MG63 (cell line): ENCODE measurements around the gene USP24. TPM values are rescaled to one million over a fixed set of nuclear protein-coding genes. Genes with fewer than 3 reads are reported as not detected.
"Not testable (repeated sequence)": the region's sequence is repeated elsewhere in the genome, so short reads cannot be mapped to it uniquely, and the experiment has no call there.

ENCODE experiments used
- DNase-seq: peaks from one replicate; pipeline ENCODE4 v3.0.0-alpha.2; 2020
- H3K27me3 ChIP-seq: fragments of 250-450 bp; sonication (Bioruptor Pico); 2 replicates; pipeline ENCODE4 v1.5.1; 2020; ENCODE audit warnings: mild to moderate bottlenecking, moderate library complexity
- H3K36me3 ChIP-seq: fragments of 250-450 bp; sonication (Bioruptor Pico); 2 replicates; pipeline ENCODE4 v1.5.1; 2020; ENCODE audit warnings: mild to moderate bottlenecking, moderate library complexity
- H3K4me3 ChIP-seq: fragments of 250-450 bp; sonication (Bioruptor Pico); 2 replicates; pipeline ENCODE4 v1.5.1; 2020; ENCODE audit warnings: mild to moderate bottlenecking, moderate library complexity
- H3K9me3 ChIP-seq: fragments of 250-450 bp; sonication (Bioruptor Pico); 2 replicates; pipeline ENCODE4 v1.5.1; 2020; ENCODE audit warnings: mild to moderate bottlenecking, moderate library complexity
- total RNA-seq: library from RNA; depleted of rRNA; stranded (reverse); fragments of >200 nt; shearing (Covaris generic); gene quantifications from 2 replicates; pipeline ENCODE4 v1.2.3, GENCODE V29; 2014; ENCODE audit warnings: low replicate concordance; rRNA removed

Gene USP24
- total RNA-seq, 1 experiment from 2014 or later = 9.9 TPM

DNA sequence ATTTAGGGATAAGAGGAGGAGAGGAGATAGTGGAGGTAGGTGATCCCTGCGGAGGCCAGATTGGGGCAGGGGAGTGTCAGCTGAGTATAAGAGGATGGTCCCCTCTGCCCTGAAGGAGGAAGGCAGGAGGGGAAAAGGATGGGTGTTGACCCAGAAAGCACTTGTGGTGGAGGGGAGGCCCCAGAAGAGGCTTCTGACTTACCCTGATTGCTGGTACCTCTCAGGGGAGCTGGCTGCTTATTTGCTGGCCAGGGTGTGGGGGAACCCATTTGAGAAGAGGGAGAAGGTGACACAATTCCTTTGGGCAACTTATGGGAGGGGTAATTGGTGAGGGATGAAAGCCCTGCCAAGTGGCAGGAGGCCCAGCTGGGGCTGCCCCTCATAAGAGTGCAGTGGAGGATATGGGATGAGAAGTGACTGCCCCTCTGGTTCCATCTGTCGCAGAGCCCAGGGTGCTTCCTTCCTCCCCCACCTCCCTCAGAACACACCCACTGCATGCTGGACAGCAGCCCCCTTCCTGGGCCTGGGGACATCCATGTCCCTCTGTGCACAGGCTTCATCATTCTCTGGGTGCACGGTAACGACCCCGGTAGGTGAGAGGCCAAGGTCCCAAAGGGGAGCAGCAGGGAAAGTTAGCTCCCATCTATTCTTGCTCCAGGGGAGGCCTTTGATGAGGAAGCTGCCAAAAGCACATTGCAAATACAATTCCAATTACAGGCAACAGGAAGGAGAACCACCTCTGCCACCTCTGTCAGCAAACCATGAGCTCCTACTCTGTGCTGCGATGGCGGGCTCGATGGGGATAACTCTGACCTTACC is 177.2 kb downstream of the USP24 start:
- DNase-seq = no peak
- no peak overlapping the region for H3K4me3 ChIP-seq
- H3K36me3 ChIP-seq = no peaks in the 10 kb centered on the region
- no peaks in the 10 kb centered on the region for H3K27me3 ChIP-seq
- H3K9me3 ChIP-seq = no peaks in the 10 kb centered on the region

- no peaks in the 10 kb centered on the region for H3K9me3 ChIP-seq
- H3K36me3 ChIP-seq = no peaks in the 10 kb centered on the region
- DNase-seq = no peak
- no peak overlapping the region for H3K4me3 ChIP-seq
- no peaks in the 10 kb centered on the region for H3K27me3 ChIP-seq
Measured at GRCh38 chr1:55035904-55036303, 179.3 kb downstream of the USP24 start.

DNA sequence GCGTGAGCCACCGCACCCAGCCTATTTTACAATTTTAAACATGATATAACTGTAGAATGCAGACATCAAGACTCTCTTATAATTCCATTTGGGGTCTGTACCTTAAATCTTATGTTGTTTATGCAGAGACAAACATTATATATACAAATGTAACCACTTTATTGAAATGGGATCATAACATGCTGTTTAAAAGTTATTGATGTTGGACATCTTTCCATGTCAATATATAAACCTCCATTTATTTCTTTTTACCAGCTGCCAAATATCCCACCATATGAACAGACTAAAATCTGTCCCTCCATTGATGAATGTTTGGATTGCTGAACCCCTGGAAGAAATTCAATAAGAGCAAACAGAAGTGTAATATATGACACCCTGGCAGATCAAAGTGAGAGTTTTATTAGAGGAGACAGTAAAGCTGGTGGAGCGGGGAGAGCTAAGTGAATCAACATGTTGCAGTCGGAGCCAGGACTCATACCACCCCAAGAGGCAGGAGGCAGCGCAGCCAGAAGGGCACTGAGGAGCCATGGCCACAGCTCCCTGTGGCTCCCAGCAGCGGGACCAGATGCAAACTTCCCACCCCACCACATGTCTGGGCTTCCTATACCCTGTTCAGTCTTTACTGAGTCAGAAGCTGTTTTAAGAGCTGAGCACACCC is 180.6 kb downstream of the USP24 start:
- no peak for DNase-seq
- H3K4me3 ChIP-seq = no peak overlapping the region
- no peaks in the 10 kb centered on the region for H3K36me3 ChIP-seq
- H3K27me3 ChIP-seq = no peaks in the 10 kb centered on the region
- H3K9me3 ChIP-seq = no peaks in the 10 kb centered on the region

GRCh38 chr1:55033265-55033614 is 181.9 kb downstream of the USP24 start:
- Histone ChIP-seq H3K36me3 (no peaks in the 10 kb centered on the region), H3K27me3 (no peaks in the 10 kb centered on the region), H3K4me3 (no peak overlapping the region), H3K9me3 (no peaks in the 10 kb centered on the region)
- no peak for DNase-seq

DNA sequence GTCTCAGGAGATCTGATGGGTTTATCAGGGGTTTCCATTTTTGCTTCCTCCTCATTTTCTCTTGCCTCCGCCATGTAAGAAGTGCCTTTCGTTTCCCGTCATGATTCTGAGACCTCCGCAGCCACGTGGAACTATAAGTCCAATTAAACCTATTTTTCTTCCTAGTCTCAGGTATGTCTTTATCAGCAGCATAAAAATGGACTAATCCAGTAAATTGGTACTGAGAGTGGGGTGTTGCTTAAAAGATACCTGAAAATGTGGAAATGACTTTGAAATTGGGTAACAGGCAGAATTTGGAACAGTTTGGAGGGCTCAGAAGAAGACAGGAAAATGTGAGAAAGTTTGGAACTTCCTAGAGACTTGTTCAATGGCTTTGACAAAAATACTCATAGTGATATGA is 184.1 kb downstream of the USP24 start:
- not testable (repeated sequence) for DNase-seq, H3K36me3 ChIP-seq, H3K4me3 ChIP-seq, H3K27me3 ChIP-seq, H3K9me3 ChIP-seq

DNA sequence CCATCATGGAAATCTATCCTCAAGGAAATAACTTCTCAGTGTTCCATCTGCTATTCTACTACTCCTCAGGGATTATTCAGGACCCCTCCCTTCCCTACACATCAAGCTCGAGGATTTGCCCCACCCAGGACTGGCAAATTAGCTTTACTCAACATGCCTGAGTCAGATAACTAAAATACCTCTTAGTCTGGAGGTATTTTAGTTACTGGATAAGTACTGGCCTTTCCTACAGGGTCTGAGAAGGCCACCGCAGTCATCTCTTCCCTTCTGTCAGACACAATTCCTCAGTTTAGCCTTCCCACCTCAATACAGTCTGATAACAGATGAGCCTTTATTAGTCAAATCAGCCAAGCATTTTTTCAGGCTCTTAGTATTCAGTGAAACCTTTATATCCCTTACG is 188.5 kb downstream of the USP24 start:
- not testable (repeated sequence) for H3K36me3 ChIP-seq, H3K4me3 ChIP-seq, H3K27me3 ChIP-seq, DNase-seq, H3K9me3 ChIP-seq

DNA sequence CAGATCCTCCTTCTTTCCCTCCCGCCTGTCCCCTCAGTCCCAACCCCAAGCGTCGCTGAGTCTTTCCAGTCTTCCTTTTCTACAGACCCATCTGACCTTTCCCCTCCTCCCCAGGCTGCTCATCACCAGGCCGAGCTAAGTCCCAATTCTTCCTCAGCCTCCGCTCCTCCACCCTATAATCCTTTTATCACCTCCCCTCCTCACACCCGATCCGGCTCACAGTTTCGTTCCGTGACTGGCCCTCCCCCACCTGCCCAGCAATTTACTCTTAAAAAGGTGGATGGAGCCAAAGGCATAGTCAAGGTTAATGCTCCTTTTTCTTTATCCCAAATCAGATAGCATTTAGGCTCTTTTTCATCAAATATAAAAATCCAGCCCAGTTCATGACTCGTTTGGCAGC is 191.0 kb downstream of the USP24 start:
- not testable (repeated sequence) for H3K4me3 ChIP-seq, DNase-seq, H3K36me3 ChIP-seq, H3K27me3 ChIP-seq, H3K9me3 ChIP-seq

DNA sequence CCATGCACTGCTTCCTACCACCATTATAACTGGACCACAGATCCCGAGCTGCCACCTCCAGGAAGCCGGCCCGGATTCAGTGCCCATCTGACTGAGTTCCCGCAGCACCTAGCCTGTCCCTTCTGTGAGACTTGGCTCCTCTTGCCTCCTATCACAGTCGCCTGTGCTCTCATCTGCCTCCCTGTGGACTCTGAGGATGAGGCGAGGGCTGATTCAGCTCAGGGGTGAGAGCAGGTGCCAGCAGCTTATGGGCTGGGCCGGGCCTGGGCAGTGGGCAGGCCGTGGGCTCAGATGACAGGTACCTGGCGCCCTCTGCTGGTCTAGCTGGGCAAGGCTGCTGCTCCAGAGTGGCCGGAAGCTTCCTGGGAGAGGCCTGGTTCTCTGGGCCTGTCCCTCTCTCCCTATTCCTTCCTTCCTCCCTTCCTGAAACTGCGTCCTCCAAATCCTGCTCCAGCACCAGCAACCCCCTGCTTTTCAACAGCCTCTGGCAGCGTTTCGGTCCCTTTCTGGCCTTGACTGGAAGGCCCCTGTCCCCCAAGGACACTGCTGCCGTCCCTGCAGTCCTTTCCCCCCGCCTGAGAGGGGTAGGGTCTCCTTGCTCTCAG is 193.1 kb downstream of the USP24 start:
- Histone ChIP-seq H3K4me3 (no peak overlapping the region), H3K27me3 (no peaks in the 10 kb centered on the region), H3K9me3 (no peaks in the 10 kb centered on the region), H3K36me3 (no peaks in the 10 kb centered on the region)
- peak; percentile 94 for DNase-seq

DNA sequence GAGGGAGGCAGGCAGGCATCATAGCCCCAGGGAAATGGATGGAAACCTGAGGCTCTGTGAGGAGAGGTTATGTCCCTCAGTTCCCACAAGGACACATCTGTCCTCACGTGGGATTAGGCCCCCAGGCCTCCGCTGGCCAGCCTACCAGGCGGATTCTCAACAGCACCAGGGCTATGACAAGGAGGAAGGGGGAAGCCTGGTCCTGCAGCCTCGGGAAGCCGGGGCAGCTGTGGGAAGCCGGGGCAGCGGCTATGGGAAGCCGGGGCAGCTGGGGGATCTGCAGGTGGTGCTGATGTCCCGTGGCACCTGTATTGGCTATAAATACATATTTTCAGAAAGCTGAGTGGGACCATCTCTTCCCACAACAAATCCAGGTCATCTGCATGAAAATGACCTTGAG is 196.8 kb downstream of the USP24 start:
- H3K36me3 ChIP-seq = no peaks in the 10 kb centered on the region
- no peak overlapping the region for H3K4me3 ChIP-seq
- no peaks in the 10 kb centered on the region for H3K9me3 ChIP-seq
- no peaks in the 10 kb centered on the region for H3K27me3 ChIP-seq
- no peak for DNase-seq

Other genes starting within 250 kb of the USP24 start
- not detected in 2 replicates for gene TMEM61, start 234.7 kb downstream of the USP24 start, total RNA-seq
- gene BSND, start 216.4 kb downstream of the USP24 start, total RNA-seq = not detected in 2 replicates
- not detected in 2 replicates for gene PCSK9, start 175.8 kb downstream of the USP24 start, total RNA-seq